GM19351 (cell line): ENCODE measurements around the gene HLF.

Experiments
- ATAC-seq: cut with Tn5 transposase; IDR thresholded peaks from one replicate; pipeline ENCODE4 v1.9.1; 2021; ENCODE audit warnings: mild to moderate bottlenecking, moderate library complexity; ENCODE audit not compliant: unreplicated experiment

The HLF gene

GRCh38 chr17:55288356-55289105, 23.8 kb downstream of the HLF start:
- ATAC-seq = no peak

GRCh38 chr17:55289106-55289446, 24.3 kb downstream of the HLF start:
- ATAC-seq = no peak

- no peak for ATAC-seq
Observed at GRCh38 chr17:55289978-55290377, 25.2 kb downstream of the HLF start.

- no peak for ATAC-seq
Observed at GRCh38 chr17:55290492-55291113, 25.8 kb downstream of the HLF start.

DNA sequence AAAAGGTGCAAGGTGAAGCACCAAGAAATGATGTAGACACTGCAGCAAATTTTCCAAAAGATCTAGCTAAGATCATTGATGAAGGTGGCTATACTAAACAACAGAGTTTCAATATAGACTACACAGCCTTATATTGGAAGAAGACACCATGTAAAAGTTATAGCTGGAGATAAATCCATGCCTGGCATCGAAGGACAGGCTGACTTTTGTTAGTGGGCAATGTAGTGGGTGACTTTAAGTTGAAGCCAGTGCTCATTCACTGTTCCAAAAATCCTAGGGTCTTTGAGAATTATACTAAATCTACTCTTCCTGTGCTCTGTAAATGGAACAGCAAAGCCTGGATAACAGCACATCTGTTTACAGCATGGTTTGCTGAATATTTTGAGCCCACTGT, 26.4 kb downstream of the HLF start:
- no peak for ATAC-seq

GRCh38 chr17:55292094-55292493, 27.3 kb downstream of the HLF start:
- ATAC-seq = no peak

- ATAC-seq = no peak
Observed at GRCh38 chr17:55294042-55294751, 29.4 kb downstream of the HLF start.

GRCh38 chr17:55295411-55296170, 30.8 kb downstream of the HLF start:
- ATAC-seq = peak; percentile 91

DNA sequence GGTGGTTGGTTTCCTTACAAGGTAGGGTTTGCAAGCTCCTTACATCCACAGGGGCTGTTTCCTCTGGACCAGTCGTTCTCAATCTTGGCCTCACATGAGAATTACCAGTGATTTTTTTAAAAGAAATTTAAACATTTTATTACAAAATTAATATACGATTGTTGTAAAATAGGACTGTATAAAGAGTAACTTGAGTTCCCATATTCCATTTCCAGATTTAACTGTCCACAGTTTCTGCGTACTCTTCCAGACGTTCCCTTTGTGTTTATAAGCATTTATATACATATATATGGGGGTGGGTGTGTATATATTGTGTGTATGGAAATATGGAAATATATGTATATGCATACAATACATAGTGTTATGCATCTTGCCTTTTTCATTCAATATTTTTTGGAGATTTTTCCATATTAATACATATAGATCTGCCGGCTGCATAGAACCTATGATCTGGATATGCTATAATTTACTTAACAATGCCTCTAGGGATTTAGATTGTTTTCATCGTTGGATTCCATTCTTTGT, 31.5 kb downstream of the HLF start:
- no peak for ATAC-seq

DNA sequence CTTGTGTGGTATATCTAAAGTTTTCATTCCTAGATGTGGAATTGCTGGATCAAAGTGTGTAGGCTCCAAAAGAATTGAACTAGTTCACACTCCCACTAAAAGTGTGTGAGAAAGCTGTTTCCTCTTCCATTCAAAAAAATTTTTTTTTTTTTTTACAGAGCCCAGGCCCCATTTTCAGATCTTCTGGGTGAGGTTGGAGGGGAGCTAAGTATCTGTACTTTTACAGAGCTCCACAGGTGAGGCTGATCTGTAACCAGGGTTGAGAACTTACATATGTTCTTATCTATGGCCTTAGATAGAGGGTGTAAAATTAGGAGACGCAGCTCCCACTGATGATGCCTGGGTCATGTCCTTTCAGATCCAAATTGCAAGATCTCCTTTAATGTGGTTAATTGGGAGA, 31.9 kb downstream of the HLF start:
- ATAC-seq = no peak

GRCh38 chr17:55298111-55298730, 33.5 kb downstream of the HLF start:
- no peak for ATAC-seq

GRCh38 chr17:55299162-55299838, 34.5 kb downstream of the HLF start:
- ATAC-seq = no peak

DNA sequence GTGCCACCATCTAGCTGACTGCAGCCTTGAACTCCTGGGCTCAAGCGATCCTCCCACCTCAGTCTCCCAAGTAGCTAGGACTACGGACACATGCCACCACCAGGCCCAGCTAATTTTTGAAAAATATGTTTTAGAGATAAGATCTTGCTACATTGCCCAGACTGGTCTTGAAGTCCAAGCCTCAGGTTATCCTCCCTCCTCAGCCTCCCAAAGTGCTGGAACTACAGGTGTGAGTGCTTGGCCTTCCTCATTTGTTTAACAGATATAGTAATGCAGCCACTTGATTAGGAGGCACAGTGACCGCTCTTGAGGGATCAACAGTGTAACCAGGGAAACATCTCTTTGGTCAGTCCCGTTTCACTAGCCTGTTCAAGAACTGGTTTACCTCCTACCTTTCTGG, 35.1 kb downstream of the HLF start:
- no peak for ATAC-seq

GRCh38 chr17:55300479-55301290, 35.9 kb downstream of the HLF start:
- no peak for ATAC-seq

- no peak for ATAC-seq
Observed at GRCh38 chr17:55301521-55302406, 37.0 kb downstream of the HLF start.

- no peak for ATAC-seq
Observed at GRCh38 chr17:55302407-55302787, 37.6 kb downstream of the HLF start.

GRCh38 chr17:55303008-55303493, 38.3 kb downstream of the HLF start:
- ATAC-seq = no peak

DNA sequence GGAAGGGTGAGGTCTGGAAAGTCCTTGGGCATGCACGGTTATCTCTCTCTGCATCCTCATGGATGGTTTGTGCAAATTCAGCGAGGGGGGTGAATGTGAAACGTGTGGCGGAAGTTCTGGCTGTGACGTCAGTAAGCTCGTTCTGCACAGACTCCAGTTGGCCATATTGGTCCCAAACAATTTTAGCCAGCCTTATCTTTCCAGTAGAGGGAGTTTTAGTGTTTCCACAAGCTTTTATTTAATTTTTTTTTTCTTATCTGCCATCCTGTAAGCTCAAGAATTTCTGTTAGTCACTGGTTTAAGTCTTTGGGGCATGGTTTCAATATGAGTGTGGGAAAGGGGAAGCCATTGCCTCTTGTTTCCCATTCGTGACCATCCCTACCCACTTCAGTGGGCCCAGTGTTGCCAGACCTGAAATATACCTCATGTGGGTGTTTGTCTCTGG, 39.0 kb downstream of the HLF start:
- no peak for ATAC-seq
